NCI-H524 treated with DMSO at 0.1 percent for 48 hours (cell line): ENCODE results near the gene CHST12.
"Not testable (repeated sequence)": the region's sequence is repeated elsewhere in the genome, so short reads cannot be mapped to it uniquely, and the experiment has no call there.

Experiments used
- DNase-seq: peaks from one replicate; lab custom pipeline; 2025; lab: John Stamatoyannopoulos, UW

Gene CHST12

GRCh38 chr7:2403718-2404648 lies 572 bp downstream of the CHST12 start:
- no peak for DNase-seq

GRCh38 chr7:2404714-2405119 lies 1.3 kb downstream of the CHST12 start:
- DNase-seq, result no peak

DNA sequence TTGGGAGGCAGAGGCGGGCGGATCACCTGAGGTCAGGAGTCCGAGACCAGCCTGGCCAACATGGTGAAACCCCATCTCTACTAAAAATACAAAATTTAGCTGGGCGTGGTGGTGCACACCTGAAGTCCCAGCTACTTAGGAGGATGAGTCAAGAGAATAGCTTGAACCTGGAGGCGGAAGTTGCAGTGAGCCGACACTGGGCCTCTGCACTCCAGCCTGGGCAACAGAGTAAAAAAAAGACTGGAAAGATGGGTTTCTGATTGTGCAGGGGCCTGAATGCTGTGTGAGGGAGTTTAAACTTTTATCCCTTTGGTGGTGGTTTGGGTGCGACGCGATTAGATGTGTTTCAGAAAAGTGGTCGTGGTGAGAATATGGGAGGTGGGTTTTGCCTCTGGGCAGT lies 1.8 kb downstream of the CHST12 start:
- DNase-seq, result no peak

- DNase-seq, result no peak
These were observed 2.4 kb downstream of the CHST12 start for GRCh38 chr7:2405601-2406345.

- no peak for DNase-seq
These were observed 6.5 kb downstream of the CHST12 start for GRCh38 chr7:2409745-2410414.

DNA sequence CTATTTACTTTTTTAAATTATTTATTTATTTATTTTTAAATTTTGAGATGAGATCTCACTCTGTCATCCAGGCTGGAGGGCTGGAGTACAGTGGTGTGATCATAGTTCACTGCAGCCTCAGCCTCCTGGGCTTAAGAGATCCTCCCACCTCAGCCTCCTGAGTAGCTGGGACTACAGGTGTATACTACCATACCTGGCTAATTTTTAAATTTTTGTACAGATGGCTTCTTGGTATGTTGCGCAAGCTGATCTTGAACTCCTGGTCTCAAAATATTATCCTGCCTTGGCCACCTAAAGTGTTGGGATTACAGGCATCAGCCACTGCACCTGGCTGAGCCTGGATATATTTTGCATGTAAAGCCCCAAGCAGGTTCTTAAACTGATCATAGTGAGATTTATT lies 7.6 kb downstream of the CHST12 start:
- DNase-seq, result no peak

- no peak for DNase-seq
These were observed 8.6 kb downstream of the CHST12 start for GRCh38 chr7:2411815-2412586.

DNA sequence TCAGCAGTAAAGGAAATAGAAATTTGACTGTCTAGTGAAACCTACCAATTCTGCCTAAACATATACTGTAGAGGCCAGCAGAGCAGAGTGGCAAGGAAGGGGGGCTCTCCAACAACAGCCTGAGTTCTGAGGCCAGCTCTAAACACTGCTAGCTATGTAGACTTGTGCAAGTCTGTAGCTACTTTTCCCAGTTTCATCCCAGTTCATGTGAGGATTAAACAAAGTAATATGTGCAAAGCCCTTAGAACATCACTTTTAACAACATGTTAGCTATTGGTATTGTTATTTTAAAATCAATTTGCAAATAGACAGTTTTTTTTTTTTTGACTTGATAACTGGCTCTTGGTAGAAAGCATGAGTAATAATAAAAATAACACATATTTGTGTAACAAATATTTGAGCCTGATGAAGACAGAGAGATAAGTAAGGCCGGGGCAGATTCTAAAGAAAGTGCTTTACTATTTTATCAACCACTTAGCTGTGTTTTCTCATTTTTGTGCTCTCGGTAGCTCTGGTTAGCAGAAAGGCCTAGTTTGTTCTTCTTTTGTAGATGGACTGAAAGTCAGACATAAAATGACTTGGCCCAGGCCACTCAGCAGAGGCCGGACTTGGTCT lies 9.3 kb downstream of the CHST12 start:
- DNase-seq, result no peak

- DNase-seq, result no peak
These were observed 12.7 kb downstream of the CHST12 start for GRCh38 chr7:2416063-2416462.

DNA sequence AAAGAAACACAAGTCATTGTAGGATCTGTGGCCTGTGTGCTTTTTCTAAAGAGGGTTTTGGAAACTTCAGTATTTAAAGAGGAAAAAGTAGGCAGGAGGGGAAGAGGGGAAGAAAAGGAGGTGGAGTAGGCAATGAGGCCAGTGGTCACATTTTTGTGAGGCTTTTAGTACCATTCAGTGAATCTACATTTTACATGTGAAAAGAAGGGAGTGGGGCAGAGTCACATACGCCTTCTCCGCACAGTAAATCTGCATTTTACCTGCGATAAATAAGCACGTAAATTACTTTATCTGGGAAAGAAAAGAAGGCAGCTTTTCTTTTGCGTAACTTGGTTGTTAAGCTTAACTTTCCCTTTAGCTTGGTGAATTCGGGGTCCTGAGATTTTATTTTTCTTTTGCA lies 13.2 kb downstream of the CHST12 start:
- no peak for DNase-seq

GRCh38 chr7:2417178-2417577 lies 13.8 kb downstream of the CHST12 start:
- not testable (repeated sequence) for DNase-seq

- no peak for DNase-seq
These were observed 14.6 kb downstream of the CHST12 start for GRCh38 chr7:2417981-2418481.

GRCh38 chr7:2420216-2420933 lies 17.0 kb downstream of the CHST12 start:
- DNase-seq, result no peak

GRCh38 chr7:2421943-2422310 lies 18.5 kb downstream of the CHST12 start:
- DNase-seq, result no peak

DNA sequence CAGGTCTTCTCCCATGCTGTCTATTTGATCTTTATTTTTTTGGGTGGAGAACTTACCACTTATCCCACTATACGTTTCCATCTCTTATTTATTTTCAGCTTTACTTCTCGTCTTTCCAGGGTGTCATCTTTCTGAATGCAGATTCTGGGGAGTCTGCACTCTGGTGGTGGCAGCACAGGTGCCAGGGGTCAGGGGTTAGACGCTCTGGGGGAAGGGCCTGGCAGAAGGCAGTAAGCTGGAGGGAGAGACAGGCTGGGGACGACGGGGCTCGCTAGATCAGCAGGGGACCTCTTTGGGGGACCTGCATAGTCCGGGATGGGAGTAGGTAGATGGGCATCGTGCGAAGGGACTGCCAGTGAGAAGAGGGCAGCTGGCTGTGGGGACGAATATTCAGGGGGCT lies 22.3 kb downstream of the CHST12 start:
- no peak for DNase-seq

DNA sequence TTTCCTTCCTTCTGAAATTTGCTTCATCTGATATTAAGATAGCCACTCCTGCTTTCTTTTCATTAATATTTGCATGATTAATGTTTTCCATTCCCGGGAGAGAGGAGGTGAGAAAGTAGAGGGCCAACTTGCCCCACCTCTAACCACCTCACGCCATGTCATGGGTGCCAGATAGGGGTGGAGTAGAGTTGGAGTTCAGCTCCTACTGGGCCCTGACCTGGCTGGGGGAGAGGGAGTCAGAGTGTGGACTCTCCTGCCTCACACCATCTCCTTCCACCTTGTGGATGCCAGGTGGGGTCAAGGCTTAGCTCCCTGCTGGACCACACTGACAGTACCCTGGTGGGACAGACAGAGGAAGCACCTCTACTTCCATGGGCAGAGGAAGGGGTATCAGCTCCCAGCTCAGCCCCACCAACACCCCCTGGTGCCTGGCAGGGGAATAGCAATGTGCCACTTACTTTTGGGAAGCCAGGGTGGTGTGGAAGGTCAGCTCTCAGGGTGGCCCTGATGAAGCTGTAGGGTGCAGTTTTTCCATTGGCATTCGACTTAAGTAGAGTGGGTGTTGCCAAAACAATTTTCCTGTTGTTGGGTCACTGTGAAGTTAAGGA lies 28.0 kb downstream of the CHST12 start:
- DNase-seq, result no peak

- no peak for DNase-seq
These were observed 29.7 kb downstream of the CHST12 start for GRCh38 chr7:2432910-2433712.

DNA sequence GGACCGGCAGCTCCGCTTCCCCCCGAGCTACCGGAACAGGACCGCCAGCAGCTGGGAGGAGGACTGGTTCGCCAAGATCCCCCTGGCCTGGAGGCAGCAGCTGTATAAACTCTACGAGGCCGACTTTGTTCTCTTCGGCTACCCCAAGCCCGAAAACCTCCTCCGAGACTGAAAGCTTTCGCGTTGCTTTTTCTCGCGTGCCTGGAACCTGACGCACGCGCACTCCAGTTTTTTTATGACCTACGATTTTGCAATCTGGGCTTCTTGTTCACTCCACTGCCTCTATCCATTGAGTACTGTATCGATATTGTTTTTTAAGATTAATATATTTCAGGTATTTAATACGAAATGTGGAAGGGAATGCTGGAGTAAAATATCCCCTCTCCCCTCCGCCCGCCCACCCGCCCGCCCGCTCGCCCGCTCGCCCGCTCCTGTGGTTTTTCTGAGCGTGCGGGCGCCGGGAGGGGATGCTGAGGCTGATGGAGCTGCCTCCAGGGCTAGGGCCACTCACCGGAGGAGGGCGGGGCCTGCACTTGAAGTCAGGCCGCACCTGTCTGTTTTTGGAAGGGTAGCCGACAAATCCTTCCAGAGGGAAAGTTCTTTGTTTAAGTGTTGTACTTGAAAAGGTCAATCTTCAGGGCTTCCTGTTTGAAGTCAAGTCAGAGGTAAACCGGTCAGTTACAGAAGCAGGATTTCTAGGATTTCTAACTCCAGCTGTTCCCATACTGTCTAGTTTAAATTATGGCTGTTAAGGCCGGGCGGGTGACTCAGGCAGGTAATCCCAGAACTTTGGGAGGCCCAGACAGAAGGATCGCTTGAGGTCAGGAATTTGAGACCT lies 30.5 kb downstream of the CHST12 start:
- DNase-seq, result no peak
